IPS-15b (cell line): ENCODE data around the gene ARFGAP1.

Experiments
- H3K27me3 ChIP-seq: one replicate; pipeline ENCODE4 v1.6.1; 2013; ENCODE audit warnings: low read length; ENCODE audit not compliant: control insufficient read depth, insufficient read depth
- H3K36me3 ChIP-seq: one replicate; pipeline ENCODE4 v1.6.1; 2013; ENCODE audit warnings: low read length; ENCODE audit not compliant: control insufficient read depth, insufficient read depth
- H3K4me1 ChIP-seq: one replicate; pipeline ENCODE4 v1.6.1; 2013; ENCODE audit warnings: mild to moderate bottlenecking, low read length; ENCODE audit not compliant: control insufficient read depth, insufficient read depth
- H3K4me3 ChIP-seq: one replicate; pipeline ENCODE4 v1.5.1; 2013; ENCODE audit warnings: low read depth, low read length
- H3K9ac ChIP-seq: one replicate; pipeline ENCODE4 v1.6.1; 2013; ENCODE audit warnings: low read depth, mild to moderate bottlenecking, low read length
- H3K9me3 ChIP-seq: one replicate; pipeline ENCODE4 v1.6.1; 2013; ENCODE audit warnings: mild to moderate bottlenecking, low read length; ENCODE audit not compliant: control insufficient read depth, insufficient read depth

The ARFGAP1 gene

DNA sequence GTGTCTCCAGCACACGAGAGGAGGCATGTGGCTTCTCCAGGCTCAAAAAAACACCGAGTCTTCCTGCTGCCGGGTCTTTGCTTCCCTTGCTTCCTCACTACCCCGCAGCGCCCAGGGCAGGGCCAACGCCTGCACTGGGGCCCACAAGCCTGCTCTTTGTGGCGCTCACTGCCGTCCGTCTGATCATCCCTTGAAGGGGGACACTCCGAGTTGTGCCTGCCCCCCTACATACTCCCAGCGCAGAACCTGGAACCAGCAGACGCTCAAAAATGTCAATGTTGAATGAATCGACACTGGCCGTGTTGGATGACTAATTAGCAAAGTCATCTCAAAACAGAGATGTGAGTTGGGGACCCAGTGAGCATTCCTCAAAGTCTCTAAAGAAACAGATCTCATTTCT is 8.1 kb upstream of the ARFGAP1 start:
- H3K4me1 ChIP-seq, result no peaks in the 10 kb centered on the region
- no peaks in the 10 kb centered on the region for H3K9me3 ChIP-seq
- no peak overlapping the region for H3K4me3 ChIP-seq
- H3K27me3 ChIP-seq, result no peaks in the 10 kb centered on the region
- no peaks in the 10 kb centered on the region for H3K36me3 ChIP-seq
- no peak overlapping the region for H3K9ac ChIP-seq

- Histone ChIP-seq H3K9ac (no peak overlapping the region), H3K4me3 (no peak overlapping the region), H3K27me3 (no peaks in the 10 kb centered on the region), H3K36me3 (no peaks in the 10 kb centered on the region), H3K4me1 (no peaks in the 10 kb centered on the region), H3K9me3 (no peaks in the 10 kb centered on the region)
Measured at GRCh38 chr20:63265891-63266515, 6.6 kb upstream of the ARFGAP1 start.

- Histone ChIP-seq H3K9ac (no peak overlapping the region), H3K9me3 (no peaks in the 10 kb centered on the region), H3K4me1 (no peaks in the 10 kb centered on the region), H3K4me3 (no peak overlapping the region), H3K36me3 (no peaks in the 10 kb centered on the region), H3K27me3 (no peaks in the 10 kb centered on the region)
Measured at GRCh38 chr20:63267691-63268090, 4.9 kb upstream of the ARFGAP1 start.

DNA sequence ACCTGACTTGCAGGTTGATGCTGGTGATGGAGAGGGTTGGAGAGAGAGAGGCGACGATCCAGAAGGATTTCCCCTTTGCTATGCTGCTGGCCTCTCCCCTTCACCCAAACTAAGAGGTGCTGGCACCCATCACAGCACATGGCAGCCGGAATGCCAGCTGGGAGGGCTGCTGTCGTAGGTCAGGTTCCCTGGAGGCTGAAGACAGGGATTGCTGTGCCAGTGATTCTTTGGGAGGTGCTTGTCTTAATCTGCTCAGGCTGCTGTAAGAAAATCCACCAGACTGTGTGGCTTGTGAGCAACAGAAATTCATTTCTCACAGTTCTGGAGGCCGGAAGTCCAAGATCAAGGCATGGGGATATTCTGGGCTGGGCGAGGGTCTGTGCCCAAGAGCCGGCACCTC is 4.4 kb upstream of the ARFGAP1 start:
- Histone ChIP-seq H3K4me1 (no peaks in the 10 kb centered on the region), H3K9me3 (no peaks in the 10 kb centered on the region), H3K36me3 (no peaks in the 10 kb centered on the region), H3K9ac (no peak overlapping the region), H3K4me3 (no peak overlapping the region), H3K27me3 (no peaks in the 10 kb centered on the region)

DNA sequence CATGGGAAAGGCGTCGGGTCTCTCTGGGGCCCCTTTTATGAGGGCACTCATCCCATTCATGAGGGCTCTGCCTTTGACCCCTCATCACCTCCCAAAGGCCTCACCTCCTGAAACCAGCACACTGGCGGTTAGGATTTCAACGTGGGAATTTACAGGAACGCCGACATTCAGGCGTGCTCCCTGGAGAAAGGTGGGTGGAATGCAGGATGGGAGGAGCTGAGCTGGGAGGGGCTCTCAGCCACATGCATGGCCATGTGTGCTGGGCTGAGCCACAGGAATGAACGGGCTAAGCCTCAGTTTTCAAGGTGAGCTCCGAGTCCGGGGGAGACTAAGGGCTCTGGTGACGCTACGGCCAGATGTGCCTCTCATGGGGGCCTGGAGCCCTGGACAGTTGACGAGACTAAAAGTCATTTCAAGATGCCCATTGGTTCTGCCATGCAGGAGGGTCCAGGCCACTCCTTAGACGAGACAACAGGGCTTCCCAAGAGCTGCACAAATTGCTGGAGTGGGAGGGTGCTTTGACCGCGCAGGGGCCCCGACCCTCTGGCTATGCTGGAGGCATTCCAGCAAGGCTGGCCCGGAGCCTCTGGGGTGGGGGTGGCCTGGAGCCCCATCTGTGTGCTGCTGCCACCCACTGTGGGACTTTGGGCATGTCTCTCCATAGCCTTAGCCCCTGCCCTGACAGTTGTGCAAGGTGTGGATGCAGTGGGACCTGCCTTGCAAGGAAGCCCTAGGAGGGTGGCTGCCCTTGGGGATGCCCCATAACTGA is 3.8 kb upstream of the ARFGAP1 start:
- Histone ChIP-seq H3K27me3 (no peaks in the 10 kb centered on the region), H3K9ac (peak overlapping the region; percentile 24), H3K4me1 (no peaks in the 10 kb centered on the region), H3K36me3 (no peaks in the 10 kb centered on the region), H3K9me3 (no peaks in the 10 kb centered on the region), H3K4me3 (no peak overlapping the region)

GRCh38 chr20:63269724-63270123 is 2.9 kb upstream of the ARFGAP1 start:
- Histone ChIP-seq H3K4me3 (no peak overlapping the region), H3K9ac (no peak overlapping the region), H3K27me3 (no peaks in the 10 kb centered on the region), H3K36me3 (no peaks in the 10 kb centered on the region), H3K9me3 (no peaks in the 10 kb centered on the region), H3K4me1 (no peaks in the 10 kb centered on the region)

GRCh38 chr20:63270606-63271325 is 1.8 kb upstream of the ARFGAP1 start:
- Histone ChIP-seq H3K36me3 (peaks cover 1% of the 10 kb centered on the region), H3K9me3 (no peaks in the 10 kb centered on the region), H3K9ac (no peak overlapping the region), H3K4me3 (no peak overlapping the region), H3K27me3 (no peaks in the 10 kb centered on the region), H3K4me1 (no peaks in the 10 kb centered on the region)

DNA sequence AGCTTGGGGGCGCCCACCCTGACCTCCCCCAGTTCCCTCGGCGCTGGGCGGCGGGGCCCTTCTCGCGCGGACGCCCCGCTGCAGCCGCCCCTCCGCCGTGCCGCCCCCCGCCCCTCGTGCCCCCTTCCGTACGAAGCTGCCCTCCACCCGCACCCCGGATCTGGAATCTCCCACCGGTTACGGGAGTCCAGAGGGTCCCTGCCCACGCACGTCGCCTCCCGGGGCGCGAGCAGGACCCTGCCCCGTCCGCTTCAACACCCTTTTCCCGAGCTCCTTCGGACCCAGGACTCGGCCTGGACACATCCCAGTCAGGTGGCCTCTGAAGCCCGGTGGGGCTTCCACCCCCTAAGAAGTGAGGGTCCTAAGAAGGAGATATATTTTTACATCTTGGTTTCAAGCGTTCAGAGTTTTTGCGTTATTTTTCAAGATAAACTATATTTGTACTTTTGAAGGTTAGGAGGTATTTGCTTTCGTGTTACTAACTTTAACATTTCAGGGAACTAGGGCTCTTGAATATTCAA is 506 bp downstream of the ARFGAP1 start:
- H3K9me3 ChIP-seq, result no peaks in the 10 kb centered on the region
- peaks cover 24% of the 10 kb centered on the region for H3K36me3 ChIP-seq

GRCh38 chr20:63273635-63274380 is 1.2 kb downstream of the ARFGAP1 start:
- Histone ChIP-seq H3K4me3 (peak overlapping the region; percentile 79), H3K27me3 (no peaks in the 10 kb centered on the region), H3K36me3 (peaks cover 30% of the 10 kb centered on the region), H3K9me3 (no peaks in the 10 kb centered on the region), H3K4me1 (no peaks in the 10 kb centered on the region), H3K9ac (peak overlapping the region; percentile 85)

More for the DNA sequence above, 506 bp downstream of the ARFGAP1 start:
- Histone ChIP-seq H3K9ac (peak overlapping the region; percentile 85), H3K4me3 (peak overlapping the region; percentile 79), H3K4me1 (no peaks in the 10 kb centered on the region), H3K27me3 (no peaks in the 10 kb centered on the region)

DNA sequence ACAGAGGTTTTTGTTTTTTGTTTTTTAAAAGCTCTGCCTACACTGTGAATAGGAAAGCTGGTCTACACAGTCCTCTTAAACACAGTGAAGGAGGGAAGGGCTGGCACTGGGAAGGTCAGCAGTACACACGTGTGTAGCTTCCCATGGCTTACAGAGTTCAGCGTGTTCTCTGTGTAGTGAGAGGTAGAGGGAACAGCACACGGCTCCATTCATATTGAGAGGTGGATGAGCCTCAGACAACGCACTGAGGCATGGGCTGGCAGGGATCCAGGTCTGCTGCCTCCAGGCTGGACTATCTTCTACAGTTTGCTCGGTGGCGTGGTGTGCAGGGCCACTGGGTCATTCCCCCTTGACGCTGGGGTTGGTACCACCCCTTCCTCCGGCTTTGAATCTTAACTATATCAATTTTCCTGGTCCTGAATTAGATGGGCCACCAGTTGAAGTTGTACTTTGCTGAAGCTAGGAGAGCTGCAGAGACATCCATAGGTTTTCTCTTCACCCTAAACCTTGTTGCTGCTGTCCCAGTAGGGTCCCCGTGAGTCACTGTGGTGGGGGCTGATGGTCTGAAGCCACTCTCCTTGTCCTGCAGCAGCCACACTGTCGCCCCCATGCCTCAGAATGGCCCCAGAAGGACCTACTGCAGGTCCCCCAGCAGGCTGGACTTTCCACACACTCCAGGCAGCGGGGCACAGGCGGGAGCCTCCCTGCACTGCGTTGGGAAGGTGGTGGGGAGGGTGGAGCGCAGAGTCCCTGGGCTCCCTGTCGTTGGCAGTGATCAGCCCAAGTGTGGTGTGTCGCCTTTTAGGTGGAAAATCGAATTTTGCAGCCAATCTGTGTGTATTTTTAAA is 2.0 kb downstream of the ARFGAP1 start:
- H3K4me1 ChIP-seq, result no peaks in the 10 kb centered on the region
- peak overlapping the region; percentile 62 for H3K9ac ChIP-seq
- peaks cover 34% of the 10 kb centered on the region for H3K36me3 ChIP-seq
- H3K27me3 ChIP-seq, result no peaks in the 10 kb centered on the region
- no peaks in the 10 kb centered on the region for H3K9me3 ChIP-seq
- H3K4me3 ChIP-seq, result no peak overlapping the region
